Endothelial cell of umbilical vein (primary cell): ENCODE measurements around the gene THEMIS.

Source experiments
- EZH2 ChIP-seq: IDR thresholded peaks from 2 replicates; pipeline ENCODE4 v1.6.1; 2012; ENCODE audit warnings: borderline replicate concordance, low read depth, mild to moderate bottlenecking, moderate library complexity, low read length, inconsistent platforms; ENCODE audit not compliant: severe bottlenecking
- JUN ChIP-seq: IDR thresholded peaks from 2 replicates; pipeline ENCODE4 v1.6.1; 2011; ENCODE audit warnings: borderline replicate concordance, low read depth; ENCODE audit not compliant: insufficient read length, insufficient read depth
- POLR2AphosphoS5 ChIP-seq: IDR thresholded peaks from 2 replicates; pipeline ENCODE4 v1.6.1; 2012; ENCODE audit warnings: low read depth, mild to moderate bottlenecking, control low read depth, low read length, moderate library complexity; ENCODE audit not compliant: insufficient read depth
- TF ChIP-seq, protein P1 (sequence below), 2 donors: IDR thresholded peaks; 1 replicate in 1 of 2; 2 replicates in 1 of 2; pipeline ENCODE4 v1.5.1; 2011; ENCODE audit warnings: low read length in 2 of 2, mild to moderate bottlenecking in 2 of 2, moderate library complexity in 2 of 2, control low read depth in 1 of 2, inconsistent platforms in 1 of 2, low read depth in 1 of 2; ENCODE audit not compliant: insufficient read depth in 1 of 2; ENCODE audit errors: extremely low read depth in 1 of 2
- TF ChIP-seq, protein P2 (sequence below): IDR thresholded peaks from 2 replicates; pipeline ENCODE4 v1.6.1; 2011; ENCODE audit not compliant: insufficient read depth, insufficient read length

DNA sequence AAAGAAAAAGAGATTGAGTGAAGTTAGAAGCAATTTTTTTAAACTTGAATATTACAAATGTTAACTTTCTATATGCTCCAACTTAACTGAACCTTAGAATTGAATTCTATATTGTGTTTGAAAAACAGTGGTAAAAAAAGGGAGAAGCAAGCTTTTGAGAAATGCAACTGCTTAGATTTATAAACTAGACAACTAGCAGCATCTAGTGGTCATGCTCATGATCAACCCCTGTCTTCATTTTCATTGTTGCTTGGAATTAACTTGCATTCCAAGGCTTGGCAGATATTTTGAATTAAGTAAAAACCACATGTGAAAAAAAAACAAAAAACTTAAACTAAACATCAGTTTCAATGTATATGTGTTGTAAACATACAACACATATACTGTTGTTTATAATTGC, 210.8 kb downstream of the THEMIS start:
- TF ChIP-seq, protein P1, sequence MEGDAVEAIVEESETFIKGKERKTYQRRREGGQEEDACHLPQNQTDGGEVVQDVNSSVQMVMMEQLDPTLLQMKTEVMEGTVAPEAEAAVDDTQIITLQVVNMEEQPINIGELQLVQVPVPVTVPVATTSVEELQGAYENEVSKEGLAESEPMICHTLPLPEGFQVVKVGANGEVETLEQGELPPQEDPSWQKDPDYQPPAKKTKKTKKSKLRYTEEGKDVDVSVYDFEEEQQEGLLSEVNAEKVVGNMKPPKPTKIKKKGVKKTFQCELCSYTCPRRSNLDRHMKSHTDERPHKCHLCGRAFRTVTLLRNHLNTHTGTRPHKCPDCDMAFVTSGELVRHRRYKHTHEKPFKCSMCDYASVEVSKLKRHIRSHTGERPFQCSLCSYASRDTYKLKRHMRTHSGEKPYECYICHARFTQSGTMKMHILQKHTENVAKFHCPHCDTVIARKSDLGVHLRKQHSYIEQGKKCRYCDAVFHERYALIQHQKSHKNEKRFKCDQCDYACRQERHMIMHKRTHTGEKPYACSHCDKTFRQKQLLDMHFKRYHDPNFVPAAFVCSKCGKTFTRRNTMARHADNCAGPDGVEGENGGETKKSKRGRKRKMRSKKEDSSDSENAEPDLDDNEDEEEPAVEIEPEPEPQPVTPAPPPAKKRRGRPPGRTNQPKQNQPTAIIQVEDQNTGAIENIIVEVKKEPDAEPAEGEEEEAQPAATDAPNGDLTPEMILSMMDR (IDR thresholded peaks at IDR 0.05; ENCODE audit: extremely low read depth in 1 of 2, insufficient read depth in 1 of 2, low read depth in 1 of 2, low read length in 2 of 2), result peak; percentile 5 to 10
- TF ChIP-seq POLR2AphosphoS5 (no peak), JUN (no peak), EZH2 (no peak)
- TF ChIP-seq, protein P2, sequence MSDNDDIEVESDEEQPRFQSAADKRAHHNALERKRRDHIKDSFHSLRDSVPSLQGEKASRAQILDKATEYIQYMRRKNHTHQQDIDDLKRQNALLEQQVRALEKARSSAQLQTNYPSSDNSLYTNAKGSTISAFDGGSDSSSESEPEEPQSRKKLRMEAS, result no peak
